OCI-LY1 (cell line): ENCODE data around the gene LGALSL.
A peak's percentile ranks its signal among the peaks of the same experiment; 100 is the strongest.

Experiments
- H2AFZ ChIP-seq: fragments of 200-600 bp; sonication (generic), shearing (Covaris generic); 2 replicates; pipeline ENCODE4 v1.6.0; 2014; ENCODE audit warnings: antibody characterized with exemption, mild to moderate bottlenecking, low read length
- H3F3A ChIP-seq: fragments of 200-600 bp; sonication (generic), shearing (Covaris generic); 2 replicates; pipeline ENCODE4 v1.6.0; 2014; ENCODE audit warnings: mild to moderate bottlenecking, antibody characterized with exemption, low read length, moderate library complexity; ENCODE audit not compliant: insufficient read depth
- H3K27ac ChIP-seq: fragments of 200-600 bp; sonication (generic); 2 replicates; pipeline ENCODE4 v1.5.1; 2014; ENCODE audit warnings: low read length, mixed run types, mild to moderate bottlenecking, low read depth; ENCODE audit not compliant: poor library complexity, severe bottlenecking
- H3K27me3 ChIP-seq: fragments of 200-600 bp; sonication (generic); 2 replicates; pipeline ENCODE4 v1.6.0; 2014; ENCODE audit warnings: antibody characterized with exemption, mild to moderate bottlenecking, low read length, moderate library complexity; ENCODE audit not compliant: insufficient read depth
- H3K36me3 ChIP-seq: fragments of 200-600 bp; sonication (generic); 2 replicates; pipeline ENCODE4 v1.6.1; 2014; ENCODE audit warnings: mild to moderate bottlenecking, antibody characterized with exemption, low read length, moderate library complexity, mixed read lengths; ENCODE audit not compliant: insufficient read depth
- H3K4me1 ChIP-seq: fragments of 200-600 bp; sonication (generic); 2 replicates; pipeline ENCODE4 v1.5.1; 2014; ENCODE audit warnings: mild to moderate bottlenecking, low read length, moderate library complexity; ENCODE audit not compliant: insufficient read depth, severe bottlenecking
- H3K4me2 ChIP-seq: fragments of 200-600 bp; sonication (generic), shearing (Covaris generic); 2 replicates; pipeline ENCODE4 v1.6.1; 2014; ENCODE audit warnings: low read length
- H3K4me3 ChIP-seq: fragments of 200-600 bp; sonication (generic); 2 replicates; pipeline ENCODE4 v1.5.1; 2014; ENCODE audit warnings: low read length, low read depth, mild to moderate bottlenecking, mixed read lengths; ENCODE audit not compliant: poor library complexity, severe bottlenecking
- H3K79me2 ChIP-seq: fragments of 200-600 bp; shearing (Covaris generic); 2 replicates; pipeline ENCODE4 v1.6.1; 2016; ENCODE audit warnings: mixed run types, low read length, mixed read lengths; ENCODE audit not compliant: insufficient read depth
- H3K9ac ChIP-seq: fragments of 200-600 bp; sonication (generic), shearing (Covaris generic); 2 replicates; pipeline ENCODE4 v1.6.1; 2014; ENCODE audit warnings: mild to moderate bottlenecking, low read length, mixed read lengths
- H3K9me2 ChIP-seq: fragments of 200-600 bp; sonication (generic), shearing (Covaris generic); 2 replicates; pipeline ENCODE4 v1.6.1; 2014; ENCODE audit warnings: low read depth, mild to moderate bottlenecking, low read length, mixed read lengths
- H3K9me3 ChIP-seq: fragments of 200-600 bp; shearing (Covaris generic); 2 replicates; pipeline ENCODE4 v1.6.1; 2014; ENCODE audit warnings: low read length, mixed read lengths
- H4K20me1 ChIP-seq: fragments of 200-600 bp; sonication (generic), shearing (Covaris generic); 2 replicates; pipeline ENCODE4 v1.6.0; 2016; ENCODE audit warnings: mild to moderate bottlenecking, low read length; ENCODE audit not compliant: insufficient read depth
- EZH2 ChIP-seq: fragments of 200-600 bp; sonication (generic), shearing (Covaris generic); IDR thresholded peaks from 2 replicates; pipeline ENCODE4 v1.8.0; 2017; ENCODE audit warnings: borderline replicate concordance, mixed run types, mild to moderate bottlenecking, antibody characterized with exemption, low read length, moderate library complexity, mixed read lengths
- TF ChIP-seq, protein P1 (sequence below): fragments of 200-600 bp; sonication (generic), shearing (Covaris generic); IDR thresholded peaks from 2 replicates; pipeline ENCODE4 v1.5.1; 2017; ENCODE audit warnings: mild to moderate bottlenecking, antibody characterized with exemption, low read length, moderate library complexity, mixed read lengths

Gene LGALSL

DNA sequence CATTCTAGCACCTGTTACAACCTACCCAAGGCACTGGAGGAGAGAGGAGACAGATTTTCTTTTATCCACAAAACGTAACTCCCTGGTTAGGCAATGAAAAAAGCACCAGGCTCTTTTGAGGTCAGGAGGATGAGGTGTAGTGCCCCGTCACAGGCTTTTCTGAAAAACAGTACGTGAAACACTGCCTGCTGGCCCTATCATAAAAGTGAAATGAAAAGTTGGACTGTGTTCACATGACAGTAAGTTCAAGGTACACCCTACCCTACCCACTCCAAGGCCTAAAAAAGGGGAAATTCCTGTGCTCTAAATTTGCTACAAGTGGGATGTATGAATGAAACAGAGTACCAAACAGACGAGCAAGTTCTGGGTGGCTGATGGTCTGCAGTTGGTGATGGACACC lies 17.6 kb downstream of the LGALSL start:
- Histone ChIP-seq H3K9me3 (no peaks in the 10 kb centered on the region), H2AFZ (no peak overlapping the region), H3F3A (no peaks in the 10 kb centered on the region), H3K4me3 (no peak overlapping the region), H4K20me1 (no peaks in the 10 kb centered on the region), H3K36me3 (no peaks in the 10 kb centered on the region), H3K79me2 (no peaks in the 10 kb centered on the region), H3K9me2 (no peaks in the 10 kb centered on the region), H3K4me2 (no peak overlapping the region), H3K27ac (no peak overlapping the region), H3K4me1 (peaks cover 11% of the 10 kb centered on the region), H3K9ac (no peak overlapping the region), H3K27me3 (no peaks in the 10 kb centered on the region)
- TF ChIP-seq, protein P1, sequence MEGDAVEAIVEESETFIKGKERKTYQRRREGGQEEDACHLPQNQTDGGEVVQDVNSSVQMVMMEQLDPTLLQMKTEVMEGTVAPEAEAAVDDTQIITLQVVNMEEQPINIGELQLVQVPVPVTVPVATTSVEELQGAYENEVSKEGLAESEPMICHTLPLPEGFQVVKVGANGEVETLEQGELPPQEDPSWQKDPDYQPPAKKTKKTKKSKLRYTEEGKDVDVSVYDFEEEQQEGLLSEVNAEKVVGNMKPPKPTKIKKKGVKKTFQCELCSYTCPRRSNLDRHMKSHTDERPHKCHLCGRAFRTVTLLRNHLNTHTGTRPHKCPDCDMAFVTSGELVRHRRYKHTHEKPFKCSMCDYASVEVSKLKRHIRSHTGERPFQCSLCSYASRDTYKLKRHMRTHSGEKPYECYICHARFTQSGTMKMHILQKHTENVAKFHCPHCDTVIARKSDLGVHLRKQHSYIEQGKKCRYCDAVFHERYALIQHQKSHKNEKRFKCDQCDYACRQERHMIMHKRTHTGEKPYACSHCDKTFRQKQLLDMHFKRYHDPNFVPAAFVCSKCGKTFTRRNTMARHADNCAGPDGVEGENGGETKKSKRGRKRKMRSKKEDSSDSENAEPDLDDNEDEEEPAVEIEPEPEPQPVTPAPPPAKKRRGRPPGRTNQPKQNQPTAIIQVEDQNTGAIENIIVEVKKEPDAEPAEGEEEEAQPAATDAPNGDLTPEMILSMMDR = no peak
- TF ChIP-seq EZH2 = no peak

DNA sequence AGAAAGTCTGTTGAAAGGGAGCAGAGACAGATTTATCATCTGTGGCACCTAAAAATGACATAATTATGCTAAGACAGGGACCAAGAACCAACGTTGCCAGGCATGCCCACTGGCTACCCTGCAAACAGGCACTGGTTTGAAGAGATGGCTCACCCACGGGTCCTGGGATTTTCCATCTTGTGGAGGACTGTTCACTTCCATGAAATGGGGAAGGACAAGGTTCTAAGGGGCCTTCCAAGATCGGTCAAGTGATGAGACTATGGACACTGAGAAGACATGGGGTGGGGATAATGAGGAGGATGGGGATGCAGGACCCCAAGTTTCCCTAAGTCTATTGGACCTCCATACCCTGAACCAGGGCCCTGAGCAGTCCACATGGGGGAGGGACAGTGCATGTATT lies 18.9 kb downstream of the LGALSL start:
- no peaks in the 10 kb centered on the region for H3F3A ChIP-seq
- H3K4me1 ChIP-seq = peaks cover 11% of the 10 kb centered on the region
- H3K4me2 ChIP-seq = no peak overlapping the region
- no peaks in the 10 kb centered on the region for H4K20me1 ChIP-seq
- no peak overlapping the region for H3K9ac ChIP-seq
- H3K27me3 ChIP-seq = no peaks in the 10 kb centered on the region
- TF ChIP-seq, protein P1 = no peak
- TF ChIP-seq EZH2 = no peak
- no peaks in the 10 kb centered on the region for H3K36me3 ChIP-seq
- no peaks in the 10 kb centered on the region for H3K79me2 ChIP-seq
- H3K27ac ChIP-seq = no peak overlapping the region
- no peaks in the 10 kb centered on the region for H3K9me2 ChIP-seq
- no peaks in the 10 kb centered on the region for H3K9me3 ChIP-seq
- H2AFZ ChIP-seq = no peak overlapping the region
- H3K4me3 ChIP-seq = no peak overlapping the region

DNA sequence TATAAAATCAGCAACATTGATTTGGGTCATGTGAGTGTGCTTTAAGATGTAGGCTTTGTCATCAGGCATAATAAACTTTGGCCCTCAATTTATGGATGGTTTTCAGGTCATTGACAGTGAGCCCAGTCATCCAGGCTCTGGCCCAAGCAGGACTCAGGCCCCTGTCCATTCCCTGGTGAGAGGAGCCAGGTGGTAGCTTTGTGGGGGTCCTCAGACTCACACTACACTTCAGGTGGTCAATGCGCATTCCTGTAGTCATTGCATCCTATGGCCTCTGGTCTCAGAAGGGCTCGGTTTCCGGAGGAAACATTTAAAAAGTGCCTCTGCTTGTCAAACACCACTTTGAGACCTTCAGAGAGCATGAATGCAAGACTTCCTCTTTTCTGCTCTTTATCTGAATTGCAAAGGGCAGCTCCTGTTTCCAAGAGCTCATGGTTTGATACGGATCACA lies 20.2 kb downstream of the LGALSL start:
- no peaks in the 10 kb centered on the region for H3K79me2 ChIP-seq
- H3K27ac ChIP-seq = no peak overlapping the region
- TF ChIP-seq EZH2 = no peak
- TF ChIP-seq, protein P1 = no peak
- no peaks in the 10 kb centered on the region for H4K20me1 ChIP-seq
- H3K4me1 ChIP-seq = peaks cover 11% of the 10 kb centered on the region
- H3K36me3 ChIP-seq = no peaks in the 10 kb centered on the region
- H3K9me3 ChIP-seq = no peaks in the 10 kb centered on the region
- no peaks in the 10 kb centered on the region for H3K27me3 ChIP-seq
- H3K4me3 ChIP-seq = no peak overlapping the region
- 0 out of 2 replicates have a peak overlapping the region, but pooled peaks have one; percentile 76 for H2AFZ ChIP-seq
- peak overlapping the region; percentile 30; the same call in 1 of the 2 replicates for H3K4me2 ChIP-seq
- H3K9ac ChIP-seq = no peak overlapping the region; the same call in 1 of the 2 replicates
- no peaks in the 10 kb centered on the region for H3F3A ChIP-seq
- H3K9me2 ChIP-seq = no peaks in the 10 kb centered on the region
